NOMO-1 treated with DMSO at 0.1 percent for 48 hours (cell line): ENCODE measurements around the gene TMEM256.
A peak's percentile ranks its signal among the peaks of the same experiment; 100 is the strongest.

ENCODE experiments used
- DNase-seq: peaks from one replicate; lab custom pipeline; 2025; ENCODE audit not compliant: unreplicated experiment; lab: John Stamatoyannopoulos, UW

TMEM256 gene

DNA sequence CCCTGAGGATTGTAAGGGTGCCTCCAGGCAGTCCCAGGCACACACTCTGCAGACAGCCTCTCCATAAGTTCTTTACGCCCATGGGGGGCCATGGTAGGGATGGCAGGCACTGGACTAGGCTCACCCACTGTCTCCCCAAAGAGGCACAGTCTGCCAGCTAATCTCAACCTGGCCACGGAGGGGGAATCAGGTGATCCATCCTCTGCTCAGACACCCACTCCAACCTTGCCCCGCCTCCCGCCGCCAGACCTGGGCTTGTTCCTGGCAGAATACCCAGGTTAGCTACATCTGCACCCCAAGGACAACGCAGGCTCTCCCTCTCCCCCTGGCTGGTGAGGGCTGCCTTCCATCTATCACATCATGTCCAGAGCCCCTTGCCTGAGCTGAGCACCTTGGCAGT, 5.0 kb upstream of the TMEM256 start:
- no peak for DNase-seq

DNA sequence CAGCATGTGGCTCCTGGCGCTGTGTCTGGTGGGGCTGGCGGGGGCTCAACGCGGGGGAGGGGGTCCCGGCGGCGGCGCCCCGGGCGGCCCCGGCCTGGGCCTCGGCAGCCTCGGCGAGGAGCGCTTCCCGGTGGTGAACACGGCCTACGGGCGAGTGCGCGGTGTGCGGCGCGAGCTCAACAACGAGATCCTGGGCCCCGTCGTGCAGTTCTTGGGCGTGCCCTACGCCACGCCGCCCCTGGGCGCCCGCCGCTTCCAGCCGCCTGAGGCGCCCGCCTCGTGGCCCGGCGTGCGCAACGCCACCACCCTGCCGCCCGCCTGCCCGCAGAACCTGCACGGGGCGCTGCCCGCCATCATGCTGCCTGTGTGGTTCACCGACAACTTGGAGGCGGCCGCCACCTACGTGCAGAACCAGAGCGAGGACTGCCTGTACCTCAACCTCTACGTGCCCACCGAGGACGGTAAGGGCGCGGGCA, 4.4 kb upstream of the TMEM256 start:
- no peak for DNase-seq

DNA sequence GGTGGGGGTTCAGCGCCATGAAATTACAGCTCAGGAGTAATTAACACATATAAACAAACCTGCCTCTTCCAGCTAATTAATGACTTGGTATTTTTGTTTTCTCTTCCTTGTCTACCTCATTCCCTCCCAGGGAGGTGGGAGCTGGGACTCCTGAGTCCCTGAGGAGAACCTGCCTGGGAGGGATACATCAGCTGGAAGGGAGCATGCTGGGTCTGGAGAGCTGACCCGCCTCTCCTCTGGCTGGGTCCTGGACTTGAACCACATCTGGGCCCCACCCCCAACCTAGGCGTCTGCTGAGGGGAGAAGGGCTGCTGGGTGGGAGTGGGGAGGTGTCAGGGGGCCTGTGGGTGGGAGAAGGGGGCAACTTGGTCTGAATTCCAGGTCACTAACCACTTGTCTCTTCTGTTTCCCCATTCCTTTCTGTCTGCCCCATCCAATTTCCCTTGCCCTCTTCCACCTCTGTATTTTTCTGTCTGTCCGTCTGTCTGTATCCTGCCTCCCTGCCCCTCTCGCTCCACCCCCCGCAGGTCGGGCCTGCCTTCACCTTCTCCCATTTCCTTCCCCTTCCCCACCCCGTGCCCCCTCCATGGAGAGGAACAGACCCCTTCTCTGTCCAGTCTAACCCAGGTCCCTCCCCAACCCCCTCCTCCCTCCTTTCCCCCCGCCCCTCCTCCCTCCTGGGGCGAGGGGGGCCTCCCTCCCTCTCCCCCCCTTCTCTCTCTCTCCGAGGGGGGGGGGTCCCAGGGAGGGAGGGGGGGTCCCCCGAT, 3.8 kb upstream of the TMEM256 start, which contains the start of gene NLGN2:
Gene NLGN2 (plus strand): TSS at position 361 of the 767 bp plus-strand sequence. CDS start 411 bp downstream, outside the sequence.
- no peak for DNase-seq

DNA sequence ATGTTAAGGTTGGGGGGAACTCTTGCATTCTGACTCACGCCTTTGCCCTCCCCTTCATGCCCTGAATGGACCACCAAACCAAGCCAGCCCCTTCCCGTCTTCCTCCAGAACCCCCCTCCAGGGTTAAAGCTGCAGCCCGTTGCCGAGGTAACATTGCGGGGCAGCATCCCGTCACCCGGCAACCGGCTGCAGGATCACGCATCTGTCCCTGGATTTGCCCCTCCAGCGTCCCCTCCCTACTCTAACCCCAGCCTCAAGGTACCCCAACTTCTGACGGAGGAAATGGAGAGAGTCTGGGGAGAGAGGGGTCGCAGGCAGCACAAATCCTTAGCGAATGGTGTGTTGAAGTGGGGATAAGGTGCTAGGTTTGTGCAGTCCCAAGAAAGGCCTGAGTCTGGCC, 3.2 kb upstream of the TMEM256 start:
- DNase-seq = no peak

DNA sequence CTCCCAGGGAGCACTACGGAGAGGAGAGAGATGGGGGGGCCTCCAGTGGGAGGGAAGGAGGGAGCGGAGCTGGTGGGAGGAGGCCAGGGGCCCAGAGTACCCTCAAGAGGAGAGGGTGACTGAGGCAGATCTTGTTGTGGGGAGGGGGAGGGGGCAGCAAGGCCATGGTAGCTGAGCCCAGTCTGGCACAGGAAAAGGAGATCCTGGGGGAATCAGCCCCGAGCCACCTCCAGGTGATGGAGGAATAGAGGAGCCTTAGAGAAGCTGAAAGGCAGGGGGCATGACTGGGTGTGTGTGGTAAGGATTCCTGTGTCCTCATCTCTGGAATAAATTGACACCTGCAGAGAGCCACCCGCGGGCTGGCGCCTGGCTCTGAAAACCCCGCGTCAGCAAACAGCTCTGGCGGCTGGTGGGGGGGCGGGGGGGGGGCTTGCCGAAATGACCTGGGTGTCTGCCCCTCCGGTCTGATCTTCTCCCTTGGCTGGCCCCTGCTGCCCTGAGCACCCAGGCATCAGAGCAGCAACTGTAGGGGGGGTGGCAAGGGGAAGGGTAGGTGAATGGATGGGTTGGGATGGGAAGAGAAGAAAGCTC, 2.4 kb upstream of the TMEM256 start:
- no peak for DNase-seq

DNA sequence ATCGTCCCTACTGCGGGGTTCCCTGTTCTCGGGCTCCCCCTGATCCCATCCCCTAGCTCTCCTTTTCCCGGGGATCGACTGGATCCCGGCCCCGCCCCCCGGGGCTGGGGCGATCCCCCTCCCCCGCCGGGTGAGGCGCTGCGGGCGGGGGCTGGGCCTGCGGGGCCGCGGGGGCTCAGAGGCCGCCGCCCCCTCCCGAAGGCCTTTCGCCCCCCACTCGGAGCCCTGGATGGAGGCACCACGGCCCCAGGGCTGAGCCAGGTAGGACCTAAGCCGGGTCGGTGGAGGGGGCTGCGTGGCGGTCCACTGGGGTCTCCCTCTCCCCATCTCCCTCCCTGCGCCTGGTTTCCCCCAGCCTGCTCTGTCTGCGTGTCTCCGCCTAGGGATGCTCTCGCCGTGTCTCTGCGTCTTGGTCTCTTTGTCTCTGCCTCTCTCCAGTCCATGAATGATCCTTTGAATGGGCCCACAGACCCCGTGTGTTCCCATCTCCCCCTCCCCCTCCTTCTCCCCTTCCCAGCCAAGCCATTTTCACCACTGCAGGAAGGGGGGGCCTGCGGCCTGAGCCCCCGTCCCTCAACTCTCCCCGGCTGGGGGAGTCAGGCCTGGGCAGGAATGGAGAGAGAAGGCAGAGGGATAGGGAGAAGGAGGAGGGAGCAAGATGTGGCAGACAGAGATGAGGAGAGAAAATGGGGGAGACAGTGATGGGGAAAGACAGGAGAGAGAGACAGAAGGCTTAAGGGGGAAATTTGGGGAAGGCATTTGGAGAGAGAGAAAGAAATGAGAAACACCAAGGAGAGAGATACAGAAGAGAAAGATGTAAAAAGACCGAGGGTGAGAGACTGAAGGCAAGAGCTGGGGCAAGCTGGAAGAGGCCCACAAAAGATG, 1.7 kb upstream of the TMEM256 start:
- DNase-seq = no peak

DNA sequence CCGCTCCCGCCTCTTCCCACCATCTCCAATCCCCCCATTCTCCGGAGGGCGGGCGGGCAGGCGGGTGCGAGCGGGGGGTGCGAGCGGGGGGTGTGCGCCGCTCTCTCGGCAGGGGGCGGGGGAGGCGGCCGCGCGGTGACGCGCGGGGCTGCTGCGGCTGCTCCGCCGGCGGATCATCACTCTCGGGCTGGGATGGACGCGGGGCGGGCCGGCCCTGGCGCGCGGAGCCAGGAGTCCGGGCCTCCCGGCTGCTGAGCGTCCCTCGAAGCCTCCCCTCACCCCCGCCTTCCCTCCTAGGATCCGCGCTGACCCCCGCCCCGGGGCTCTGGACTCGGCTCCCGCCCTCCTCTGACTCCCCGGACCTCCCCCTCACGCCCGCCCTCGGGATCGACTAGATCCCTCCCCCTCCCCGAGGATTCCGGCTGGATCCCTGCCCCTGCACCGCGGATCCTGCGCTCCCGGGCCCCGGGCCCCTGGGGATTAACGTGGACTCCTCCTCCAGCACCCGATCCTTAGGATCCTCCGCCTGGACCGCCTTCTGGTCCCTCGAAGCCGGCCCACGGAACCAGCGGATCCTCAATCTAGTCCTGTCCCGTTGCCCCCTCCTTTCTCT, 946 bp upstream of the TMEM256 start:
- DNase-seq = no peak

DNA sequence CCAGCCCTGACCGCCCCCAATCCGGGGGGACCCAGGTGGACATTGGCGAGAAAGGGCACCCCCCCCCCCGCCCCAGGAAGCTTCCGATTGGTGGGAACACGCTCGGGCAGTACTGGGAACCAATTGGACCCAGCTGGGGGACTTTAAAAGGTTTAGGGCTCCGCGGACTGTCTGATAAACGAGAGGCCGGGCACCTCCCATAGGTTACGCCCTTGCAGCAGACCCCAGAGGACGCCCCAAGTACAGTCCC, 245 bp downstream of the TMEM256 start:
- DNase-seq = peak; percentile 63

DNA sequence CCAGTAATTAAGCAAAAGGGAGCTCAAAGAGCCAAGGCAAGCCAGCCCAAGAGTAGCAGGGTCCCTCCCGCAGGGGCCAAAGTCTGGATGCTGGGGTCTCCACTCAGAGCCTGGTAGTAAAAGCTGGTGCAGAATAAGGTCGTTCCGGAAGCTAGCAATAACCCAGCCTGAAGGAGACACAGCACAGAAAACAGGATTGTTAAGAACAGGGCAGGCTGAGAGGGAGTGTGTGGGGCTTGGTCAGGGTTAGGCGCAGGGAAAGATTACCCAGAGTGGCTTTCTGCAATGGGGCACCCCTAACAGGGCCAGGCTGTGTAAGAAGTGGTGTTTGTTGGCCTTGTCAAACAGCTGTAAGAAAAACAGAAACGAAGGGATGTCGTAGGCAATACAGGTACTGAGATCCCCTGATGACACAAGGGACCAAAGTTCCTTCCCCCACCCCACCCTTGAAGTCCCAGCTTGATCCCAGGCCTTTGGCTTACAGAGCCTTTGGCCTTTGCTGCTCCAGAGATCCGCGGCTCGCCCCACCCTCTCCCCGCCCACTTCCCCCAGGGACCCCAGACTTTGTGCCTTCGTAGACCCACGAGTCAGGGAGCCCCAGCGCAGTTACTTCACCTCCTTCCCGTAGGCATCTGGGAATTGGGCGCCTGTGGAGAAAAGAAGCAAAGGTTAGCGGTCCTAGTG, 712 bp downstream of the TMEM256 start:
- DNase-seq = no peak

DNA sequence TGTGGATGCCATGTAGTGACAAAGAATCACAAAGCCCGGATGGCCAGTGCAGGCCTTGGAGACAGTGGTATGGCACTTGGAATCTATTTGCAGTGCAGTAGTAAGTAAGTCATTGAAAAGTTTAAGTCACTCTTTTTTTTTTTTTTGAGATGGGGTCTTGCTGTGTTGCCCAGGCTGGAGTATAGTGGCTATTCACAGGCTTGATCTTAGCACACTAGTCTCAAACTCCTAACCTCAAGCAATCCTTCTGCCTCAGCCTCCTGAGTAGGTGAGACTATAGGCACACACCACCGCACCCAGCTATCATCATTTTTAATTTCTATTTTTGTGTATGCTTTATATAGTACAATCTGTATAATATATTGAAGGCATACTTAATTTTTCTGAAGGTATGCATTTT, 5.3 kb downstream of the TMEM256 start:
- DNase-seq = no peak

DNA sequence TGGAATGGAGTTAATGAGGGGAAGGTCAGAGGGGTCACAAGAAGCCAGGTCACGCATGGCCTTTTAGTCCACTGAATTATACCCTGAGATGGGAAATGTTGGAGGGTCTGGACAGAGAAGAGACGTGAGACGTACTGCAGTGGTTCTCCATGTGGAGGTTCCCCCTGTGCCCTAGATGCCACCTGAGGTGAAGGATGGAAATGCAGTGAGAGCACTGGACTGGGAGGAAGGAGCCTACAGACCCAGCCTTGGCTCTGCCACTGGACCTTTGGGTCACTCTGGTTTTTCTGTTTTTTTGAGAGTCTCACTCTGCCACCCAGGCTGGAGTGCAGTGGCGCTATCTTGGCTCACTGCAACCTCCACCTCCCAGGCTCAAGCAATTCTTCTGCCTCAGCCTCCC, 7.8 kb downstream of the TMEM256 start:
- DNase-seq = no peak

DNA sequence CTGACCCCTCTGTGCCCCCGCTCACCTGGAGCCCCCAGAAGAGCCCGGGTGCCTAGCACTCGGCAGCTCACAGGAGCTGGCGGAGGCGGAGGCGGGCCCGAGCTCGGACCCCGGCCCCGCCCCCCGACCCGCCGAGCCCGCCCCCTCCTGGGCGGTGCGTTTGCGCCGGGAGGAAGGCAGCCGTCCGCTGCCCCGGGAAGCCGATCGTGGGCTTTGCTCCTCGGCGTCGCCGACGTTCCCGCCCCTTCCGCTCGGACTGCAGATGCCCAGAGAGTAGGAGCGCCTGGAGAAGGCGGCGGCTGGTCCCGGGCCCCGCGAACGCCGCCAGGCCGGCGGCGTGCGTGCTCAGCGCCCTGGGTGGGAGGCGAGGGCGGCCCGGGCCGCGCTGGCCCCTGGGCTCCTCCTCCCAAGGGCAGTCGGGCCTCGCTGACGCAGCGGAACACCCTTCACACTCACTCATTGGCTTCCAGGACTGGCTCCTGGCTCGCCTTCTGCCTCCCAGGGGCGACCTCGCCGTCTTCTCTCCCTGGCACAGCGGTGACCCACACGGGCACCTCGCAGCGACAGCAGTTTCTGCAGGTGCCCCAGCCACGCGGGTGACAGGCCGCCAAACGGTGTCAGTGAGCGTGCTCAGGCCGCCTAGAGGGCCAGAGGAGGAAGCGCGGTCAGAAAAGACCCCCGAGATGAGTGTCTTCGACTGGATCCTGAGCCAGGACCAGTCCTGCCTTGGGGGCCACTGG, 9.3 kb downstream of the TMEM256 start, which contains the start of gene PLSCR3:
Gene PLSCR3 (minus strand): TSS at position 74 of the 740 bp plus-strand sequence. CDS start 415 bp downstream, outside the sequence.
- peak; percentile 72 for DNase-seq

DNA sequence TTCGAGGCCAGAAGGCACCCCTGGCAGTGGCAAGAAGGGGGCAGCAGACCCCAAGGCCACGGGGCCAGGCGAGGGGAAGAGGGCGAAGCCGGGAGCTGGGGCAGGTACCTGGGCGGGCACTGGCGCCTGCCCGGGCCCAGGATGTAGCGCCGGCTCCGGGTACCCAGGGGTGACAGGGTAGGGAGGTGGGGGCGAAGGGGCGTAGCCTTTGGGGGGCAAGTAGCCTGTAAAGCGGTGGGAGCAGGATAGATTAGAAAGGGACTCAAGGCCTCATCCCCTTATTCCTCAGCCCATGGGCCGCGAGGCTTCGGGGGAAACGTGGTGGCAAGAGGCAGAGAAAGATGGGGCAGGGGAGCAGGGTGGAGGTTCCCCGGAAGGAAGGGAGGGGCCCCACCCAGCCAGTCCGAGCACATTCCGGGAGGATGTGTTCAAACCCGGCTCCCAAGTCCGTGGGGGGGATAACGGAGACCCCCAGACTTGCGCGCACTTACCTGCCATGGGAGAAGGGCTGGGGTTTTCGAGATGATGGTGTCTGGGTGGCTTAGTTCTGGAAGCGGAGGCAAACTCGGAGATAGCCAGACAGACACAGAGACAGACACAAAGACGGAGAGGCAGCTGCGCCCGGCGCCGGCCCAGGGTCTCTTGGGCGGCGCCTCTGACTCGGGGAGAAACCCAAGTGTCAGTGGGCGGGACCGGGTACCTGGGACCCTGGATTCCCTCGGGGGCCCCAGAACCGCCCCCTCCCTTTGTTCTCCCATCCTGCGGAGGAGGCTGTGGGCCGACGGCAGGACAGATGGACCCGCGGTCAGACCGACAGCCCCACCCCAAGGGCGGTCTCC, 10.1 kb downstream of the TMEM256 start:
- DNase-seq = peak; percentile 14

DNA sequence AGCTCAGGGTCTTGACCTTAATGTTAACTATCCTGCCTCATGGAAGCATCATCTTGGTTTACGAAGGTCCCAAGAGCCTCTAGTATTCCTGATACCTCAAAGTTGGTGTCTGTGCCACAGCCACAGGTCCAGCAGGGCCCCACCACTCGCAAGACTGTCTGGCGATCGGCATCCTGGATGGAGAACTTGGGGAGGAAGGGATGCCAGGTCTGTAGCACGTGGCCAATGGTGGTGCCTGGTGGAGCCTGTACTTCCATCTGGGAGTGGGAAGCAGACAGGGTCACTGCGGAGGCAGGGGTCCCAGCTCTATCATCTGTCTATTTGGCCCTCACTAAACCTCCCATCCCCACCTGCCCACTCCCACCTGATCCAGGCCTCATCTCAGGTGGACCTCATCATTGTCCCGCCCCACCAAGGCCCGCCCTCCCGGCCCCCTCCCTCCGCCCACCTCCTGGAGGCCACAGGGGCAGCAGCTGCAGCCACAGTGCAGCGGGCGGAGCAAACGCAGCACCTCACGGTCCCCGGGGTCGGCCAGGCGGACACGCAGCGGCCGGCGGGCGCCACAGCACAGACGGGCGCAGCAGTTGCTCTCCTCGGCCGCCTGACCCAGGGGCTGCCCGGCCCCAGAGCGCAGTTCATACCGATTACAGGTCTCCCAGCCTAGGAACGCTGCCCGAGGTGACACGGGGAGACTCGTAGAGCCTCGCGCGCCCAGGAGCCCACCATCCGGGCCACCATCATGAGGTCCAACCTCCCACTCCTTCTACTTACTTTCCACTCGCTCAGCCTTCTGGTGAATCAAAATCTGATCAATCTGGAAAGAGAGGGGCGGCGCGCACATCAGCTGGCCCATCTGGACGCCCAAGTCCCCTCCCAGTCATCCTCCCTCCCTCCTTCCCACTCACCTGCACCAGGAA, 10.9 kb downstream of the TMEM256 start:
- no peak for DNase-seq

DNA sequence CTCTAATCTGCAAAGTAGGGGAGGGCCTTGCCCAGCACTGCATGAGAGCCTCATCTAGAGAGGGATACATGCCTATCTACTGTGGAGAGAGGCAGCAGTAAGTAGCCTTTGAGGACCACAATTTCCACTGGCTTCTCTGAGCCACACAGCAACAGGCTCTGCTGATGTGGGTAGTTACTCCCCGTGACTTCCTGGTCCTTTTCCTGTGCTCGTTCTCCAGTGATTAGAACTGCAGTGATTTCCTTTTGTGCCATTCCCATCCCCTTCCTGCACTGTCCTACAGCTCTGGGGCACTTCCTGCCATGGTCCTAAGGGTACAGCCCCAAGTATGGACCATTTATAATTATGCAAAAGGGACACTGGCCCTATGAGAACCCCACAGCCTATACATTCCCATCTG, 12.6 kb downstream of the TMEM256 start:
- no peak for DNase-seq

DNA sequence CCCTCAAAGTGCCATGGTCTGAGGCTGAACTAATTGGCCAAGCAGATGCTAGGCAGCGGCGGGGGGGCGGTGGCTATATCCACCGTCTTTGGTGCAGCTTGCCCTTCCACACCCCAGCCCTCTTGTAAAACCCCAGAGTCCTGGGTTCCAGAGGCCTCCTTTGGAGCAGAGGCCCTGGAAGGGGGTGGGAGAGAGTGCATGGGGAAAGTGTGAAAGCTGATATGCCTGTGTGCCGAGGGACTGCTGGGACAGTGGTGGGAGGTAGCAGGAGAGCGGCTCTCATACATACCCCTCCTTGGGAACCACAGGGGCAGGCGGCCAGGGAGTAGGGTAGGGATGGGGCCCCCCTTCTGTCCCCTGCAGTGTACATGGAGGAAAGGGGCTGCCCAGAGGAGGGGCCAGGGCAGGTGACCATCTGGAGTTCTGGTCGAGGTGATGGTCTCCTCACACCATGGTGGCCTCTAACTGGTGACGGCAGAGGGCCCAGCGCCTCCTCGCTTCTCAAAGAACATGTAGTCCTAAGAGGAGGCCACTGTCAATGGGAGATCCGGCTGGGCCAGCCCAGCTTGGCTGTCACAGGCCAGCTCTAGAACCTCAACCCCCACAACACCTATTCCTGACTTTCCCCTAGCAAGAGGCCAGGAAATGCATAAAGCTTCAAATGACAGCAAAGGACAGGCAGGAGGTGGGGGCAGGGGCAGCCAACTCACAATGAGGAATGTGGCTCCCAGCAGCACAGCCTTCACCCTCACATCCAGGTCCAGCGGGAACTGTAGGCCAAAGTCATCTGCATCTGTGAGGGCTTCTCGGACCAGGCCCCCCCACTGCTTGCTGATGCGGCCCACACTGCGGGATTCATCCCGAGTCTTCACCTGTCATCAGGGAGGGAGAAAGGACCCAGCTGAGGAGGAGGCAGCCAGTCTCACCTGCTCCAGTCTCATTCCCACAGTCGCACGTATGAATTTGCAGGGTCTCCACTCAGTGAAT, 13.7 kb downstream of the TMEM256 start:
- no peak for DNase-seq

DNA sequence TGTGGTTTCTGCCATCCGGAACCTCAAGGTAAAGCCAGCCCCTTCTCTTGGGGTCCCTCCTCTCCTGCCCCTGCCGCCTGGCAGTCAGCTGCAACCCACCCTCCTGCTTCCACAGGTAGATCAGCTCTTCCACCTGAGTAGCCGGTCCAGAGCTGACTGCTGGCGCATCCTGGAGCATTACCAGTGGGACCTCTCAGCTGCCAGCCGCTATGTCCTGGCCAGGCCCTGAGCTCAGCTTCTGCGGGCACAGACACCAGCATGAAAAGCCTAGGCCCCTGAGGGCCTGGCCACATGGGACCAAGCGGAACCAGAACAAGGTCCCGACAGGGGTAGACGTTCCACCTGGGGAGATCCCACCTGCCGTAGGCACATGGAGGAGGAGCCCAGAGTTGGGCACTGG, 15.0 kb downstream of the TMEM256 start:
- no peak for DNase-seq
